ENCODE measurements around the gene HNRNPLL.

HNRNPLL gene

GRCh38 chr2:38527338-38528007 is 75.3 kb downstream of the HNRNPLL start:
- no peak for TF ChIP-seq CTCF (conservative IDR thresholded peaks at IDR 0.05; ENCODE audit: control insufficient read depth, insufficient read depth, low read depth, low read length)
- H3K4me3 ChIP-seq (ENCODE audit: control insufficient read depth, low read depth, low read length): peak overlapping the region; percentile 47
- no peak for DNase-seq (ENCODE audit: low read depth)

- peak; percentile 81 for DNase-seq (ENCODE audit: low read depth)
- TF ChIP-seq CTCF (conservative IDR thresholded peaks at IDR 0.05; ENCODE audit: control insufficient read depth, insufficient read depth, low read depth, low read length): no peak
- H3K4me3 ChIP-seq (ENCODE audit: control insufficient read depth, low read depth, low read length): no peak overlapping the region
These were observed 76.5 kb downstream of the HNRNPLL start for GRCh38 chr2:38526195-38526594.

- DNase-seq (ENCODE audit: low read depth): no peak
- TF ChIP-seq CTCF (conservative IDR thresholded peaks at IDR 0.05; ENCODE audit: control insufficient read depth, insufficient read depth, low read depth, low read length): no peak
- no peak overlapping the region for H3K4me3 ChIP-seq (ENCODE audit: control insufficient read depth, low read depth, low read length)
These were observed 78.1 kb downstream of the HNRNPLL start for GRCh38 chr2:38524580-38524979.

- DNase-seq (ENCODE audit: low read depth): no peak
- no peak for TF ChIP-seq CTCF (conservative IDR thresholded peaks at IDR 0.05; ENCODE audit: control insufficient read depth, insufficient read depth, low read depth, low read length)
These were observed 78.8 kb downstream of the HNRNPLL start for GRCh38 chr2:38523728-38524437.

GRCh38 chr2:38522754-38523349 is 79.9 kb downstream of the HNRNPLL start:
- TF ChIP-seq CTCF (conservative IDR thresholded peaks at IDR 0.05; ENCODE audit: control insufficient read depth, insufficient read depth, low read depth, low read length): no peak
- DNase-seq (ENCODE audit: low read depth): no peak
- no peak overlapping the region for H3K4me3 ChIP-seq (ENCODE audit: control insufficient read depth, low read depth, low read length)

More at GRCh38 chr2:38523728-38524437, 78.8 kb downstream of the HNRNPLL start:
- H3K4me3 ChIP-seq (ENCODE audit: control insufficient read depth, low read depth, low read length): no peak overlapping the region

GRCh38 chr2:38521835-38522234 is 80.9 kb downstream of the HNRNPLL start:
- TF ChIP-seq CTCF (conservative IDR thresholded peaks at IDR 0.05; ENCODE audit: control insufficient read depth, insufficient read depth, low read depth, low read length): no peak
- H3K4me3 ChIP-seq (ENCODE audit: control insufficient read depth, low read depth, low read length): no peak overlapping the region
- DNase-seq (ENCODE audit: low read depth): no peak

Measured in fibroblast of mammary gland (primary cell).